Stimulated activated CD8-positive, alpha-beta memory T cell treated with anti-CD3 and anti-CD28 coated beads, Interleukin-15, amount 100 ng/mL, for 48 hours (primary cell): ENCODE measurements around the gene AHNAK2.
"Not testable (repeated sequence)": the region's sequence is repeated elsewhere in the genome, so short reads cannot be mapped to it uniquely, and the experiment has no call there.

Source experiments
- DNase-seq, 2 donors: peaks; one replicate each; pipeline ENCODE4 v3.0.0-alpha.2; 2020; ENCODE audit warnings: low read depth in 2 of 2

AHNAK2 gene

DNA sequence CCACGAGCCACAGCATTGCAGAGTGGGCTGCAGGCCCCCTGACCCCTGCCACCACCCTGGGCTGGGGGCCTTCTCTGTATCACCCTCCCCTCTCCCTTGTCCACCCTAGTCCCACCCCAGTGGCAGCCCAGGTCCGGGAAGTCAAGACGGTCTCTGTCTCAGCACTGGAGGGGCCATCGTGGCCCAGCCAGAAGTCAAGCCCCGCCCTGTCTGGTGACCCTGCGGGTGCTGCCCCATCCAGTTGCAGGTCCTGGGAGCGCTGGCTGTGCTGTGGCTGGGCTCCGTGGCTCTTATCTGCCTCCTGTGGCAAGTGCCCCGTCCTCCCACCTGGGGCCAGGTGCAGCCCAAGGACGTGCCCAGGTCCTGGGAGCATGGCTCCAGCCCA is 50.8 kb downstream of the AHNAK2 start:
- no peak for DNase-seq

DNA sequence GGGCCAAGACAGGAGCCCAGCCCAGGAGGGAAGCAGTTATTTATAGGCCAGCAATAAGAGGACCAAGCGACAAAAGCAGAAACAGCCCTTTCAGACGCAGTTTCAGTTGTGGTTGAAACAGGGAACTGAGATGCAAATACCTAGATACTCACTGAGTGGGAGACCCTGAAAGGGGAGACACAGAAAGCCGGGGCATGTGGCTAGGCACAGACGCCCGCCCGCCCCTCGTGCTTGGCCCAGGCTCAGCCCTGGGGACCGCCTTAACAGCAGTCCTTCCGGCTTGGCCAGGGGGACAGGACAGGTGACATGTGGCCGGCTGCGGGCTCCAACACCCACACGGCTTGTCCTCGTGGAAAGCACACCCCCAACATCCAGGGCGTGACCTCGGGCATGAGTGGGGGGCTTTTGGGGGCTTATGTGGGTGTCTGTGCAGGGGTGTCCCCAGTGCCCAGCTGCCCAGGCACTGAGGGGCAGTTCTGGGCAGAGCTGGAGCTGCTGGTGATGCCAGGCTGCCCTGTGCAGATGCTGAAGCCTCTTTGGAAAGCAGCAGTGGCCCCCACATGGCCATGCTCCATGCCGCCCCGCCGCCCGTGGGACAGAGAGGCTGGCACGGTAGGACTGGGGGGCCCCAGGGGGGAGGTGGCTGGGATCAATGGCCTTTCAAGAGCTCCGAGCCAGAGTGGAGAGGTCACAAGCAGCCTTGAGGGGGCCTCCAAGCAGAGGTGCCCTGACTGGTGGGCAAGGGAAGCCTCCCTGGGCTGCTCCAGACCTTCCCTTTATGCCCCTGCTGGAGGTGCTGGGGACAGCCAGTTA is 51.3 kb downstream of the AHNAK2 start:
- peak in 1 of 2 donors; percentile 19 for DNase-seq

DNA sequence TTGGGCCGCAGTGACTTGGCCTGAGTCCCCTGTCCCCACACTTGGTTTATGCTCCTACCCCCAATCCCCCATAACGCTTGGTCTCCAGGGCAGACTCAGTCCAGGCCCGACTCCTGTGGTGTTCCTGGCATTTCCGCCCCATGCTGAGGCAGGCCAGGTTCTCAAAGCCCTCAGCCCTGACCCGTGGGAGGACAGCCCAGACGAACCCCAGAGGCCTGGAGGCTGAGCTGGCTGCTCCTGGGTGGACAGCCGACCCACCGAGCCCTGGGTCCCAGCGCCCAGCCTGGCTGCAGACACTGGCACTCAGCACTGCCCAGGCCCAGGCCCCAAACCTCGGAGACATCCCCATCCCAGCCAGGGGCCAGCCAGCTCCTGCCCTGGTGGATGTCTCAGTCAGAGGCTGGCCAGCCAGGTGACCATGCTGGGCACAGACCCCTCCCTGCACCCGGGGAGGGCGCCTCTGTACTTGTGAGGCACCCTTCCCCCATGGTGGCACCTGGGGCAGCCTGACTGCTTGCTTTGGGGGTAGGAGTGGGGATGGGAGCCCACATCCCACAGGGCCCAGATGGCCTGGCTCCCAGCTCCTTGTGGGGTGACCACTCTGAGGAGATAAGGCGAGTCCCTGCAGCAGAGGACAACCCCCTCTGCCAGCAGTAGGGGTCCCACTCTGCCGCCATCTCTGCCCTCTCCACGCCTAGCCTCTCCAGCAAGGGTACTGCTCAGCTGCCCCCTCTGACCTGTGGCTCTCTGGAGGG is 52.1 kb downstream of the AHNAK2 start:
- DNase-seq = no peak

DNA sequence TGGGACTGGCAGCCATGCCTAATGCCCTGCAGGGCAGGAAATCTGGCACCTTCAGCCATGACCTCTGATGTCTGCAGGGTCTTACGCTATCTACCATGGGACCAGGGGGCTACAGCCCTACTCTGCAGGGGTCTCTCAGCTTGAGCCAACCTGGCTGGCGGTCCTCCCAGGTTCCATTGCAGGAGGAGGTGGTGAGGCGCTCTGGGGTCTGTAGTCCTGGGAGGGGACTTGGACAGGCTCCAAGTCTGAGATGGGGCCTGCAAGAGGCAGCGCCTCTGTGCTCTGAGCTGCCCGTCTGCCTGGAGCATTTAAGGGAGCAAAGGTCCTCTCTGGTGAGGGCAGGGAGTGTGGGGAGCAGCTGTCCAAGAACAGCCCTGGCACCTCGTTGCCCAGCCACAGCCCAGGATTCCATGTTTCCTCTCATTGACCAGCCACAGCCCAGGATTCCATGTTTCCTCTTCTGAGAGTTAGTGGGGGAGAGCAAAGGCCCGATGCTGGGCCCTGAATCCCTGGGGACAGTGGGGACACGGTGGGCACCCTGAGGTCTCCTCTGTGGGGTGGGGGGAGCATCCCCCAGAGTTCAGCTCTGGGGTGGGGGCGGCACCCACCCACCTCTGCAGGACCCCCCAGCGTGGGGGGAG is 52.8 kb downstream of the AHNAK2 start:
- DNase-seq = no peak

DNA sequence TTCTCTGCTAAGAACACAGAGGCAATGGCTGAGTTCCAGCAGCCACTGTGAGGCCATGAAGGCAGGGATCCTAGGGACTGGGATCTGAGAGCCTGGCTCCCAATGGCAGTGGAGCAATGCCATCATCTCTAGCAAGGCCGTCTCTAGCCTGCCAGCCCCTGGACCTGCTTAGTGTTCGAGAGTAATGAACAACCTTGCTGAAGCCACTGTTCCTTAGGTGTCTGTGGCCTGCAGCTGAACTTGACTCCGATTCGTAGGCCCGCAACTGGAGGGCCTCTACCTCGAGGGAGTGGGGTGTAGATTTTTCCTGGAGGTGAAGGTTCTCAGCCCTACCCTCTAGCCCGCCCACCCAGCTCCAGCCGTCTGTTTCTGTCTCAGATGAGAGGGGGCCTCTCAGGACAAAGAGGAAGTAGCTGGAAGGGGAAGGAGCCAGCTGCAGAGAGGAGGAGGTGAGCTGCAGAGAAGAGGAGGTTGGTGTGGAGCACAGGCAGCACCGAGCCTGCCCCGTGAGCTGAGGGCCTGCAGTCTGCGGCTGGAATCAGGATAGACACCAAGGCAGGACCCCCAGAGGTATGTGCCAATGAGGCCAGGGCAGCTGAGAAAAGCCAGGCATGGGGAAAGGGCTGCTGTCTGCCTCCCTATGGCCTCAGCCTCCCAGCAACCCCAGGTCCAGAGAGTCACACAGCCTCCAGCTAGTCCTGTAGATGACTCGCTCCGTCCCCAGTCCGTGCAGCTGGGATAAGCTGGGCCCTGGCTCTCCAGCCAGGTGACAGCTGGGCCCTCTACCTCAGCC is 53.6 kb downstream of the AHNAK2 start, which contains the start of gene PLD4:
PLD4 (plus strand) TSS at position 459 of the 793 bp plus-strand sequence. CDS start 2,262 bp downstream, outside the sequence.
- no peak for DNase-seq

DNA sequence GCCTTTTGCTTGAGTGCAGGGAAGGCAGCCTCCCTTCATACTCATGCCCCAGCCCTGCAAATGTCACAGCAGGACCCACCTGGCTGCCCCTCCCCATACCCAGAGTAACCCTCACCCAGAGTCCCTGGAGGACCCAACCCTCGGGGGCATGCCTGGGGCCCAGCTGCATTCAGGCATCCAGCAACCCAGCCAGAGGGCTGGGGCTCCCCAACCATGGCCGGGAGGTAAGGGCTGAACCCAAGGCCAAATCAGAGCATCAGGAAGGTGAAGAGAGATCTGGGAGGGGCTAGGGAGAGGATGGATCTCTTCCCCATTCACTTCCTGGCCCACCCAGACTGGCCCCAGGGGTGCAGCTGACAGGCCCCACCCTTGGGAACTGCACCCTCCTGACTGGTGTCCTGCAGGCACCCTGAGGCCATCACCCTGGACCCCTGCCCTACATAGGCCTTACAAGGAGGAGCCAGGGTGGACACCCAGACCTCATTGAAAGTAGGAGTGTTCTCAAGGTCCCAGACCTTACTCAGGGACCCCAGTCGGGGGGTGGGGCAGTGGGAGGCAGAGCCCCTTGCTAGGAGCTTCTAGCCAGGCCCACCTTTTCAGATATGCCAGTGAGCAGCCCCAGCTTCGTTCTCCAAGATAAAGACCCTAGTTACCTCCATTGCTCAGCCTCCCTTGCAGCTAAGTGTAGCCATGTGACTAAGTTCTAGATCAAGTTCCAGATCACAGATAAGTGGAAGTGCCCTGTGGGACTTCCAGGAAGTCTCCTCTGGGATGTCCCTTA is 54.3 kb downstream of the AHNAK2 start:
- no peak for DNase-seq

DNA sequence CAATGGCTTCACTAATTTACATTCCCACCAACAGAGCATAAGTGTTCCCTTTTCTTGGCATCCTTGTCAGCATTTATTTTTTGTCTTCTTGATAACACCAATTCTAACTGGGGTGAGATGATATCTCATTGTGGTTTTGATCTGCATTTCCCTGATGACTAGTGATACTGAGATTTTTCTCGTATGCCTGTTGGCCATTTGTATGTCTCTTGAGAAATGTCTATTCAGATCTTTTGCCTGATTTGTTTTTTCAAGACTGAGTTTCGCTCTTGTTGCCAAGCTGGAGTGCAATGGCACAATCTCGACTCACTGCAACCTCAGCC is 58.2 kb downstream of the AHNAK2 start:
- DNase-seq = no peak

DNA sequence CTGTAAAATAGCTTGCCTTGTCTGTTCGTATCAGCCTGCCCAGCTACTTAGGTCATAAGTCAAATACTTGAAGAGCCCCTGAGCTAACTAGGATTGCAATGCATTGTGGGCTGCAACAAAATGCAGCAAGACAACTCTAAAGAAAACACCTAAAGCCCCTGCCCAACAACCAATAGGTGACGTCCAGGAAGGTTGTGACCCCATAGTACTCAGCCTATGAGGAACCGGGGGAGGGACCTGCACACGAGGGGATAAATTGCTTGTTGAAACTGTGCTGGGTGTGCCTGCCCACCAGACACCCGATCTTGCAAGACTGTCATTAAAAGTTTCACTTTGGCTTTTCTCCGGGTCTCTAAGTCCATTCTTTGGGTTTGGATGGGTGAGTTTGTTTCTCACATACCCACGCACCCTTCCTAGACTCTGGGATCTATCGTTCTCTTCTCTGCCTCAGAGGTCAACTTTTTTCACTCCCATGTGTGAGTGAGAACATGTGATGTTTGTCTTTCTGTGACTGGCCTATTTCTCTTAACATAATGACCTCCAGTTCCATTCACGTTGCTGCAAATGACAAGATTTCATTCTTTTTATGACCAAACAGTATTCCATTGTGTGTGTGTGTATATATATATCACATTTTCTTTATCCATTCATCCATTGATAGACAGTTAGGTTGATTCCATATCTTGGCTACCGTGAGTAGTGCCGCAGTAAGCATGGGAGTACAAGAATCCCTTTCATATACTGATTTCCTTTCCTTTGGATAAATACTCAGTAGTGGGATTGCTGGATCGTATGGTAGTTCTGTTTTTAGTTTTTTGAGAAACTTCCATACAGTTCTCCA is 58.8 kb downstream of the AHNAK2 start:
- not testable (repeated sequence) for DNase-seq

DNA sequence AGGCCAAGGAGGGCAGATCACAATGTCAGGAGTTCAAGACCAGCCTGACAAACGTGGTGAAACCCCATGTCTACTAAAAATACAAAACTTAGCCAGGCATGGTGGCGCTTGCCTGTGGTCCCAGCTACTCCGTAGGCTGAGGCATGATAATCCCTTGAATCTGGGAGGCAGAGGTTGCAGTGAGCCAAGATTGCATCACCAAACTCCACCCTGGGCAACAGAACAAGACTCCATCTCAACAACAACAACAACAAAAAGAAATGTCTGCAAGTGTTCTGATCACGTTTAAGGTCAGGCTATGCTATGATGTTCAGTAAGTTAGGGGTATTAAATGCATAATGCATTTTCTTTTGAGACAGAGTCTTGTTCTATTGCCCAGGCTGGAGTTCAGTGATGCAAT is 60.2 kb downstream of the AHNAK2 start:
- no peak for DNase-seq

DNA sequence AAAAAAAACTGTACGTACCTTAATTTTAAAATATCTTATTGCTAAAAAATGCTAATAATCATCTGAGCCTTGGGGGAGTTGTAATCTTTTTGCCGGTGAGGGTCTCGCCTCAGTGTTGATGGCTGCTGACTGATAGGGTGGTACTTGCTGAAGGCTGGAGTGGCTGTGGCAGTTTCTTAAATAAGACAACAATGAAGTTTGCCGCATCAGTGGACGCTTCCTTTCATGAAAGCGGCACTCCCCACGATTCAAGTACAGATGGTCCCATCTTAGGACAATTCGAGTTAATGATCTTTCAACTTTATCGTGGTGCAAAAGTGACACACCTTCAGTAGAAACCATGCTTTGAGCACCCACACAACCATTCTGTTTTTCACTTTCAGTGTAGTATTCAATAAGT is 61.1 kb downstream of the AHNAK2 start:
- no peak for DNase-seq

DNA sequence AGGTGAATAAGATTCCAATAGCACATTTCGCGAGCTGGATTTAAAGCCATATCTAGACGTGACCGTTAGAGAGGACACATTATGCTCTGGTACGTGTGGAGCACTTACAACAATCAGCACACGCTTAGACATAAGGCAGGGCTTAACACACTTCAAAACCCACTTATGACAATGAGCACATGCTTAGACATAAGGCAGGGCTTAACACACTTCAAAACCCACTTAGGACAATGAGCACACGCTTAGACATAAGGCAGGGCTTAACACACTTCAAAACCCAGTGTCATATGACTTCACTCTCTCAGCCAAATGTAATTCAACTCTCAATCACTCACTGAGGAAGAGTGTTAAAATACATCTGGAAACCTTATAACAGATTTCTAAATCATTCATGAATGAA is 64.7 kb downstream of the AHNAK2 start:
- DNase-seq = no peak

DNA sequence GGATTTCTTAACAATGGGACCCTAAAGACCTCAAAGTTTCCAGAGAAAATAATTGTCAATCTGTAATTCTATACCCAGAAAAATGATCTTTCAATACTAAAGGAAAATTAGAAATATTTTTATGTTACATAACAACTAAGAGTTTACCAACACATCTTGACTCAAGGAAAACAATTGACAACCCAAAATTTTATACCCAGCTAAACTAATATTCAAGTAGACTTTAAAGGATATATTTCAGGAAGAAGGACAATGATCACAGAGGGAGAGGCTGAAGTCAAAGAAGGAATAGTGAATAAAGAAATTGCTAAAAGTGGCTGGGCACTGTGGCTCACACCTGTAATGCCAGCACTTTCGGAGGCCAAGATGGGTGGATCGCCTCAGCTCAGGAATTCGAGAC is 66.1 kb downstream of the AHNAK2 start:
- no peak for DNase-seq

DNA sequence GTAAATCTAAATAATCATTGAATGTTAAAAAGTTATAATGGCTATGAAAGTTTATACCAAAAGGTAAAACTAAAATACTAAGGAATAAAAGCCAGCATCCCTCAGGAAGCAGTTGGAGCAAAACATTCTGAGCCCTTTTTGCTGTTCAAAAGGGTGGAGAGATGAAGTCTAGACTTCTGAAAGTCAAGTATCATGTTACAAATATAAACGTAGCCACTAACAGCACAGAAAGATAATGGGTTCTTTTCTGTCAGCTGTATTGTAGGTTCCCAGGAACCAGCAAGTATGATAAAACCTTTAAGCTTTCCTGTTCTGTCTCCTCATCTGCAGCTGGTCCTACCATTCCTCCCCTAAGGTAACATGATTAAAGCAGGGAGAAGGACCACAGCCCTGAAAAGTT is 69.9 kb downstream of the AHNAK2 start:
- no peak for DNase-seq

DNA sequence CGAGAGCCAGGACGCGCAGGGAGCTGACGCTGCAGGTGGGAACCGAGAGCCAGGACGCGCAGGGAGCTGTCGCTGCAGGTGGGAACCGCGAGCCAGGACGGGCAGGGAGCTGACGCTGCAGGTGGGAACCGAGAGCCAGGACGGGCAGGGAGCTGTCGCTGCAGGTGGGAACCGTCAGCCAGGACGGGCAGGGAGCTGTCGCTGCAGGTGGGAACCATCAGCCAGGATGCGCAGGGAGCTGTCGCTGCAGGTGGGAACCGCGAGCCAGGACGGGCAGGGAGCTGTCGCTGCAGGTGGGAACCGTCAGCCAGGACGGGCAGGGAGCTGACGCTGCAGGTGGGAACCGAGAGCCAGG is 72.6 kb downstream of the AHNAK2 start:
- not testable (repeated sequence) for DNase-seq

DNA sequence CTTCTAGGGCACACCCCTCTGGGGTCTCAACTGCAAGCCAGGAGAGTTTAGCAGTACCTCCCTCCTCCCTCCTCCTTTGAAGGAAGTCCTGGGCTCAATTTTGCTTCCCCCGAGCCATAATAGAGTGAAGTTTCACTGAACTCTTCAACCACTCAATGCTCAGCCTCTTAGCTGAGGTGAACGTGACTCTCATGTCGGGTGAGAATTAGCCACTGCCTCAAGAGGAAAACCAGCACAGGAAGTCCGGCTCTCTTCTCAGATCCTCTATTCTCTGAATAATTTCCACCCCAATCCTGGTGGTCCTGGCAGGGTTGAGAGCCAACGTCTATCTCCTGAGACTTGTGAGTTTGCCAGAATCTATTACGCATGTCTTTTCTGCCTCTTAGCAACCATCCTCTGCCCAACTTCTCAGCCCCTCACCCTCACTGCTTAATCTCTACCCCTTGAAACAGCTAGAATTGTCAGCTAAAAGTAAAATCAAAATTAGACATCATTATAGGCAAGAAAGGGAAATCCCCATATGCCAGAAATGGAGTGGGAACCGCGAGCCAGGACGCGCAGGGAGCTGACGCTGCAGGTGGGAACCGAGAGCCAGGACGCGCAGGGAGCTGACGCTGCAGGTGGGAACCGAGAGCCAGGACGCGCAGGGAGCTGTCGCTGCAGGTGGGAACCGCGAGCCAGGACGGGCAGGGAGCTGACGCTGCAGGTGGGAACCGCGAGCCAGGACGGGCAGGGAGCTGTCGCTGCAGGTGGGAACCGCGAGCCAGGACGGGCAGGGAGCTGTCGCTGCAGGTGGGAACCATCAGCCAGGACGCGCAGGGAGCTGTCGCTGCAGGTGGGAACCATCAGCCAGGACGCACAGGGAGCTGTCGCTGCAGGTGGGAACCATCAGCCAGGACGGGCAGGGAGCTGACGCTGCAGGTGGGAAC is 73.3 kb downstream of the AHNAK2 start:
- DNase-seq = not testable (repeated sequence)

DNA sequence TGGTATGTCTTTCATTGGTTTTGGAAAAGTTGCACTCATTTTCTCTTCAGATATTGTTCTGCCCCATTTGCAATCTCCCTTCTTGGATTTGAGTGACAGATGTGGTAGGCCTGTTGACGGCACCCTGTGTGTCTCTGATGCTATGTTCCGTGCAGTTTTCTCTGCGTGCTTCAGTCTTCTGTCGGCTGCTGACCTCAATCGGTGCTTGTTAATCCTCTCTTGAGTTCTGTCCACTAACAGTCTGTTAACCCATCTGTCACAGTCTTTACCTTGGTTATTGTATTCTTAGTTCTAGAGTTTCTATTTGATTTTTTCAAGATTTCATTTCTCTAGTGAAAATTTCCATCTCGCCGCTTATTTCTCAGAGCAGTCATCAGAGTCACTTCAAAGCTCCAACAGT is 74.2 kb downstream of the AHNAK2 start:
- no peak for DNase-seq

DNA sequence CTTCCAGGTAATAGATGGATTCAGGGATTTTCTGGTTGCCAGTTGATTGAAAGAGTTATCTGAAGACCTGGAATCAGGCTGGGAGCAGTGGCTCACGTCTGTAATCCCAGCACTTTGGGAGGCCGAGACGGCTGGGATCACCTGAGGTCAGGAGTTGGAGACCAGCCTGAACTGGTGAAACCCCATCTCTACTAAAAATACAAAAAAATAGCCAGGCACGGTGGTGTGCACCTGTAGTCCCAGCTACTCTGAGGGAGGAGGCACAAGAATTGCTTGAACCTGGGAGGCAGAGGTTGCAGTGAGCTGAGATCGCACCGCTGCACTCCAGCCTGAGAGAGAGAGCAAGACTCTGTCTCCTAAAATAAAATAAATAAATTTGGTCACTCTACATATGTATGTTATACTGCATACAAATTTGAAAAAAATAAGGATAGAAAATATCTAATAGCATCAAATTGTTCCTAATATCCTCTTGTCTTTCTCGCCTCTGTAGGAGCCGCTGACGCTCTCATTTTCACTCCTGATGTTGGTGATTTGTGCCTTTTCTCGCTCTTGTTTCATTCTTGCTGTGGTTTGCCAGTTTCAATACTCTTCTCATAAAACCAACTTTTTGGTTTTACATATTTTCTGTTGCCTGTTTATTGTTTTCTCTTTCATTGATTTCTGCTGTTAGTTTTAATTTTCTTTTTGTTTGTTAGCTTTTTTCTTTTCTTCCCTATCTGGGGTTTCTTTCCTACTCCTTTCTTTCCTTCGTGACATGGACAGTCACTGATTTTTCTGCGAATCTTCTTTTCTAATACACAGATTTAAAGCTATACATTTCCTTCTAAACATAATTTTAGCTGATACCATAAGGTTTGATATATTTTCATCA is 77.3 kb downstream of the AHNAK2 start:
- no peak for DNase-seq

DNA sequence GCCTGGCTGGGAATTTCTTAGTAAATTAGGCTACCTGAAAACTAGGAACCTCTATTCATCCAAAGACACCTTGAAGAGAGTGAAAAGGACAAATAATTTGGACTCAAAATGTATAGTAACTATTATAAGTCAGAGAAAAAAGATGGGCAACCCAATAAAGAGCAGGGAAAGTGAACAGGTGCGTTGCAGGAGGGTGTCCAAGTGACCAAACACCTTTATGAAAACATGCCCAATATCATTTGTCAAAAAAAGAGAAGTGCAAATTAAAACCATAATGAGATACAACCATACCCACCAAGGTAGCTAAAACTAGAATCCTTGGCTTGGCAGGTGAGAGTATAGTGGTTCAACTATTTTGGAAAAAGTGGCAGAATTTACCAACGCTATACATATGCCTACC is 78.4 kb downstream of the AHNAK2 start:
- DNase-seq = no peak
